Measurements from ENCODE around the gene ADGRB2. TPM values are rescaled to one million over a fixed set of nuclear protein-coding genes. Genes with fewer than 3 reads are reported as not detected.

Gene ADGRB2
- polyA plus RNA-seq, 3 donors = not detected

DNA sequence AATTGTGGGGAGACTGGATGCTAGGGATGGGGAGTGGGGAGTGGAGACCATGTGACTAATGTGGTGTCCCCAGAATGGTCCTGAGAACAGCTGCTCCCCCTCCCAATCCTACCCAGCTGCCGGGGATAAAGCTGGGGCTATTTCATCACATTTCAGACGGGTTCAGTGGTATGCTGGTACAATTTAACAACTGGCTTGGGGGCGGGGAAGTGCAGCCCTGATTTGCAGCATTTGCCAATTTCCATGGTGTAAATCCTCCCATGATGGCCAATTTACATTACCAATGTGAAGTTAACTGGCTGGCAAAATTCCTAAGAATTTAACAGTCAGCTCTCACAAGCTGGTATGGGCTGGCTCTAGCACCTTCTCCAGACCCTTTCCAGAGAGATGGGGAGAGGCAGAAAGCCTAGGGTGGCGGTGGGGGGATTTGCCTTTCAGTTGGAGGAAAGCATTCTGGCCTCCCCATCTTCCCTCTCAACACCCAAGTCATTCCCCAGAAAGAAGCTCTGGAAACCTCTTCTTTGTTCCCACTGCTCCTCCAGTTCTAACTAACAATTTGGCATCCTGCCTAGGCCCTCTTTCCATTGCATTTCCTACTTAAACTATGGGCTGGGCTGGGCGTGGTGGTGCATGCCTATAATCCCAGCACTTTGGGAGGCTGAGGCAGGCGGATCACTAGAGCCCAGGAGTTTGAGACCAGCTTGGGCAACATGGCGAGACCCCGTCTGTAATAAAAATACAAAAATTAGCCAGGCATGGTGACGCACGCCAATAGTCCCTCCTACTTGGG lies 11.3 kb upstream of the ADGRB2 start:
- H2AFZ ChIP-seq (ENCODE audit: insufficient read depth, low read depth, low read length, poor library complexity, severe bottlenecking) = no peak overlapping the region
- no peak overlapping the region for H3K4me3 ChIP-seq (replicated peaks in 1 of 3; ENCODE audit: low read depth in 2 of 3, low read length in 3 of 3)
- H3K79me2 ChIP-seq (ENCODE audit: insufficient read depth, low read length) = no peaks in the 10 kb centered on the region
- DNase-seq = no peak
- peak overlapping the region in 1 of 2 donors; percentile 51 for H3K4me3 Mint-ChIP-seq
- no peaks in the 10 kb centered on the region for H3K36me3 ChIP-seq (replicated peaks in 1 of 2; ENCODE audit: control insufficient read depth in 1 of 2, insufficient read depth in 2 of 2, low read length in 2 of 2)
- no peak overlapping the region for H3K27ac ChIP-seq (ENCODE audit: low read depth in 1 of 2, low read length in 2 of 2)
- H3K27ac Mint-ChIP-seq = no peak overlapping the region
- H4K20me1 ChIP-seq (ENCODE audit: insufficient read depth, low read length) = no peaks in the 10 kb centered on the region
- 90% methylated on average over 6 of the region's 10 CpGs for WGBS (ENCODE audit: insufficient coverage)
- H3K9ac ChIP-seq (ENCODE audit: insufficient read depth, low read length, poor library complexity, severe bottlenecking) = no peak overlapping the region
- TF ChIP-seq, protein P1, sequence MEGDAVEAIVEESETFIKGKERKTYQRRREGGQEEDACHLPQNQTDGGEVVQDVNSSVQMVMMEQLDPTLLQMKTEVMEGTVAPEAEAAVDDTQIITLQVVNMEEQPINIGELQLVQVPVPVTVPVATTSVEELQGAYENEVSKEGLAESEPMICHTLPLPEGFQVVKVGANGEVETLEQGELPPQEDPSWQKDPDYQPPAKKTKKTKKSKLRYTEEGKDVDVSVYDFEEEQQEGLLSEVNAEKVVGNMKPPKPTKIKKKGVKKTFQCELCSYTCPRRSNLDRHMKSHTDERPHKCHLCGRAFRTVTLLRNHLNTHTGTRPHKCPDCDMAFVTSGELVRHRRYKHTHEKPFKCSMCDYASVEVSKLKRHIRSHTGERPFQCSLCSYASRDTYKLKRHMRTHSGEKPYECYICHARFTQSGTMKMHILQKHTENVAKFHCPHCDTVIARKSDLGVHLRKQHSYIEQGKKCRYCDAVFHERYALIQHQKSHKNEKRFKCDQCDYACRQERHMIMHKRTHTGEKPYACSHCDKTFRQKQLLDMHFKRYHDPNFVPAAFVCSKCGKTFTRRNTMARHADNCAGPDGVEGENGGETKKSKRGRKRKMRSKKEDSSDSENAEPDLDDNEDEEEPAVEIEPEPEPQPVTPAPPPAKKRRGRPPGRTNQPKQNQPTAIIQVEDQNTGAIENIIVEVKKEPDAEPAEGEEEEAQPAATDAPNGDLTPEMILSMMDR (IDR thresholded peaks at IDR 0.05) = no peak
- H3K36me3 Mint-ChIP-seq = peaks cover 5 to 9% of the 10 kb centered on the region in 2 donors
- peaks cover 60 to 69% (median 61%) of the 10 kb centered on the region in 3 donors for H3K27me3 Mint-ChIP-seq (ENCODE audit: low read depth in 3 of 3)
- H3K4me1 Mint-ChIP-seq = peaks cover 11% of the 10 kb centered on the region
- H3K27me3 ChIP-seq (ENCODE audit: control insufficient read depth in 2 of 2, insufficient read depth in 2 of 2, low read length in 2 of 2) = peaks cover 36 to 50% of the 10 kb centered on the region in 2 donors
- H3K4me1 ChIP-seq (ENCODE audit: control insufficient read depth in 1 of 2, insufficient read depth in 2 of 2, low read length in 2 of 2) = no peaks in the 10 kb centered on the region
- peaks cover 0 to 16% (median 9%) of the 10 kb centered on the region in 7 donors for H3K9me3 Mint-ChIP-seq
- intact Hi-C loops (cut with micrococcal nuclease) = no loop called here
- no peak overlapping the region for H3K4me2 ChIP-seq (replicated peaks; ENCODE audit: extremely low read depth, low read length, poor library complexity, severe bottlenecking)
- H3K9me3 ChIP-seq (replicated peaks in 1 of 2; ENCODE audit: control insufficient read depth in 1 of 2, insufficient read depth in 1 of 2, low read length in 2 of 2) = peaks cover 0 to 20% of the 10 kb centered on the region in 2 donors

DNA sequence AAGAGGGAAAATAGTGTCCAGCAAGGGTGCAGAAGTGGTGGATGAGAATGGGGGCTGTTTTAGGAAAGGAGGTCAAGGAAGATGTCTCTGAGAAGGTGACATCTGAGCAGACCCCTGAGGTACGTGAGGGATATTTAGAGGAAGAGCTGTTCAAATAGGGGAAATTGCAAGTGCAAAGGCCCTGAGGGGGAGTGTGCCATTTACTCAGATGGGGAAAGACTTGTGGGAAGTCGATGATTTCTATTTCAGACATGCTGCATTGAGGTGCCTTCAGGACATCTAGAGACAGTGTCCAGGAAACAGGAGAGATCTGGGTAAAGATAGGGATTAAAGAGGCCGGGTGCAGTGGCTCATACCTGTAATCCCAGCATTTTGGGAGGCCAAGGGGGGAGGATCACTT lies 10.4 kb upstream of the ADGRB2 start:
- no peak for DNase-seq
- Histone ChIP-seq H3K36me3 (replicated peaks in 1 of 2; ENCODE audit: control insufficient read depth in 1 of 2, insufficient read depth in 2 of 2, low read length in 2 of 2) (no peaks in the 10 kb centered on the region), H3K4me3 (replicated peaks in 1 of 3; ENCODE audit: low read depth in 2 of 3, low read length in 3 of 3) (no peak overlapping the region), H3K27me3 (ENCODE audit: control insufficient read depth in 2 of 2, insufficient read depth in 2 of 2, low read length in 2 of 2) (peaks cover 36 to 59% of the 10 kb centered on the region in 2 donors), H3K9me3 (replicated peaks in 1 of 2; ENCODE audit: control insufficient read depth in 1 of 2, insufficient read depth in 1 of 2, low read length in 2 of 2) (peaks cover 0 to 20% of the 10 kb centered on the region in 2 donors), H4K20me1 (ENCODE audit: insufficient read depth, low read length) (no peaks in the 10 kb centered on the region), H2AFZ (ENCODE audit: insufficient read depth, low read depth, low read length, poor library complexity, severe bottlenecking) (no peak overlapping the region), H3K27ac (ENCODE audit: low read depth in 1 of 2, low read length in 2 of 2) (no peak overlapping the region), H3K4me2 (replicated peaks; ENCODE audit: extremely low read depth, low read length, poor library complexity, severe bottlenecking) (no peak overlapping the region), H3K9ac (ENCODE audit: insufficient read depth, low read length, poor library complexity, severe bottlenecking) (no peak overlapping the region), H3K79me2 (ENCODE audit: insufficient read depth, low read length) (no peaks in the 10 kb centered on the region), H3K4me1 (ENCODE audit: control insufficient read depth in 1 of 2, insufficient read depth in 2 of 2, low read length in 2 of 2) (no peaks in the 10 kb centered on the region)
- H3K9me3 Mint-ChIP-seq = peaks cover 0 to 16% (median 9%) of the 10 kb centered on the region in 7 donors
- no peak overlapping the region for H3K27ac Mint-ChIP-seq
- H3K36me3 Mint-ChIP-seq = peaks cover 5 to 9% of the 10 kb centered on the region in 2 donors
- TF ChIP-seq, protein P1 (IDR thresholded peaks at IDR 0.05) = no peak
- H3K27me3 Mint-ChIP-seq (ENCODE audit: low read depth in 3 of 3) = peaks cover 67 to 78% (median 68%) of the 10 kb centered on the region in 3 donors
- WGBS (ENCODE audit: insufficient coverage) = 63% methylated on average over 3 of the region's 3 CpGs
- intact Hi-C loops (cut with micrococcal nuclease) = no loop called here
- peak overlapping the region in 1 of 2 donors; percentile 74 for H3K4me3 Mint-ChIP-seq
- H3K4me1 Mint-ChIP-seq = peaks cover 12% of the 10 kb centered on the region

Data from CD14-positive monocyte (primary cell).